WTC11 (cell line): Measurements from ENCODE around the gene B3GNT9. TPM values are rescaled to one million over a fixed set of nuclear protein-coding genes. Genes with fewer than 3 reads are reported as not detected.

ENCODE experiments used
- ATAC-seq: fragments of 200-7000 bp; cut with Tn5 transposase; 2 replicates; pipeline ENCODE4 v1.10.0; 2021; ENCODE audit warnings: mild to moderate bottlenecking, moderate library complexity
- CTCF ChIA-PET: fragments of 300-600 bp; sonication (Branson Sonifier 250); formaldehyde crosslinking; loops from one replicate; lab custom pipeline; 2021; ENCODE audit warnings: antibody characterized with exemption; lab: Charles Lee
- POLR2A ChIA-PET: fragments of 350-600 bp; sonication (Branson Sonifier 250); formaldehyde crosslinking; loops from one replicate; lab custom pipeline; 2021; ENCODE audit warnings: antibody characterized with exemption; lab: Charles Lee
- DNase-seq: peaks from one replicate; pipeline ENCODE4 v3.0.0; 2021; ENCODE audit warnings: low spot score
- H3K27ac Mint-ChIP-seq: 2 replicates; pipeline ENCODE4 v1.8.0; 2021; ENCODE audit warnings: mixed read lengths
- H3K27me3 Mint-ChIP-seq: 2 replicates; pipeline ENCODE4 v1.8.0; 2021; ENCODE audit warnings: low read depth, mild to moderate bottlenecking, moderate library complexity, mixed read lengths
- H3K36me3 Mint-ChIP-seq: 2 replicates; pipeline ENCODE4 v1.8.0; 2021; ENCODE audit warnings: mixed read lengths
- H3K4me1 Mint-ChIP-seq: 2 replicates; pipeline ENCODE4 v1.8.0; 2022; ENCODE audit warnings: mixed read lengths
- H3K4me3 Mint-ChIP-seq: 2 replicates; pipeline ENCODE4 v1.8.0; 2021; ENCODE audit warnings: mild to moderate bottlenecking, moderate library complexity, mixed read lengths
- H3K9me3 Mint-ChIP-seq: 2 replicates; pipeline ENCODE4 v1.8.0; 2021; ENCODE audit warnings: mixed read lengths
- CREB1 ChIP-seq: sonication (generic); formaldehyde crosslinking; IDR thresholded peaks from 2 replicates; pipeline ENCODE4 v1.8.0; 2023; ENCODE audit warnings: mild to moderate bottlenecking, missing genetic modification reagents
- CREM ChIP-seq: sonication (generic); formaldehyde crosslinking; IDR thresholded peaks from 2 replicates; pipeline ENCODE4 v1.8.1; 2022; ENCODE audit warnings: mild to moderate bottlenecking, missing genetic modification reagents, moderate library complexity
- EMX1 ChIP-seq: fragments of 250-450 bp; sonication (Bioruptor Pico); IDR thresholded peaks from 2 replicates; pipeline ENCODE4 v1.8.0; 2021; ENCODE audit warnings: mild to moderate bottlenecking
- FOXK1 ChIP-seq: sonication (generic); formaldehyde crosslinking; IDR thresholded peaks from 2 replicates; pipeline ENCODE4 v1.8.0; 2022; ENCODE audit warnings: mild to moderate bottlenecking, moderate library complexity, missing genetic modification reagents
- IRF2 ChIP-seq: sonication (generic); formaldehyde crosslinking; IDR thresholded peaks from 2 replicates; pipeline ENCODE4 v1.8.0; 2022; ENCODE audit warnings: low read depth, missing genetic modification reagents, borderline replicate concordance
- NFYB ChIP-seq: sonication (generic); formaldehyde crosslinking; conservative IDR thresholded peaks from 2 replicates; pipeline ENCODE4 v1.8.0; 2022; ENCODE audit warnings: low read depth, missing genetic modification reagents
- SOX15 ChIP-seq: fragments of 250-450 bp; sonication (Bioruptor Pico); IDR thresholded peaks from 2 replicates; pipeline ENCODE4 v1.9.0; 2021; ENCODE audit warnings: mild to moderate bottlenecking
- ZNF219 ChIP-seq: sonication (generic); formaldehyde crosslinking; IDR thresholded peaks from 2 replicates; pipeline ENCODE4 v1.8.0; 2023; ENCODE audit warnings: missing genetic modification reagents, mild to moderate bottlenecking, borderline replicate concordance
- ZNF396 ChIP-seq: fragments of 250-450 bp; sonication (Bioruptor Pico); IDR thresholded peaks from 2 replicates; pipeline ENCODE4 v1.8.0; 2021; ENCODE audit warnings: mild to moderate bottlenecking, moderate library complexity, borderline replicate concordance
- ZNF671 ChIP-seq: fragments of 250-450 bp; sonication (Bioruptor Pico); IDR thresholded peaks from 2 replicates; pipeline ENCODE4 v1.8.0; 2021; ENCODE audit warnings: mild to moderate bottlenecking
- total RNA-seq: library from RNA; stranded (reverse); gene quantifications from 3 replicates; pipeline ENCODE4 v1.2.3, GENCODE V29; 2021
- TF ChIP-seq, protein P1 (sequence below): sonication (generic); formaldehyde crosslinking; IDR thresholded peaks from 2 replicates; pipeline ENCODE4 v1.8.1; 2023; ENCODE audit warnings: mild to moderate bottlenecking, missing genetic modification reagents
- TF ChIP-seq, protein P2 (sequence below): fragments of 250-450 bp; sonication (Bioruptor Pico); IDR thresholded peaks from 2 replicates; pipeline ENCODE4 v1.9.0; 2021; ENCODE audit warnings: mild to moderate bottlenecking
- TF ChIP-seq, protein P3 (sequence below): sonication (generic); formaldehyde crosslinking; IDR thresholded peaks from 2 replicates; pipeline ENCODE4 v1.8.0; 2022; ENCODE audit warnings: mild to moderate bottlenecking, missing genetic modification reagents
- TF ChIP-seq, protein P4 (sequence below): sonication (generic); formaldehyde crosslinking; IDR thresholded peaks from 2 replicates; pipeline ENCODE4 v1.8.1; 2023; ENCODE audit warnings: mild to moderate bottlenecking, missing genetic modification reagents
- TF ChIP-seq, protein P5 (sequence below): sonication (generic); formaldehyde crosslinking; IDR thresholded peaks from 2 replicates; pipeline ENCODE4 v1.8.0; 2022; ENCODE audit warnings: mild to moderate bottlenecking, missing genetic modification reagents
- TF ChIP-seq, protein P6 (sequence below): sonication (generic); formaldehyde crosslinking; IDR thresholded peaks from 2 replicates; pipeline ENCODE4 v1.8.1; 2022; ENCODE audit warnings: mild to moderate bottlenecking, missing genetic modification reagents, moderate library complexity, borderline replicate concordance
- TF ChIP-seq, protein P7 (sequence below): sonication (generic); formaldehyde crosslinking; IDR thresholded peaks from 2 replicates; pipeline ENCODE4 v1.8.1; 2023; ENCODE audit warnings: mild to moderate bottlenecking, moderate library complexity, missing genetic modification reagents
- TF ChIP-seq, protein P8 (sequence below): sonication (generic); formaldehyde crosslinking; IDR thresholded peaks from 2 replicates; pipeline ENCODE4 v1.8.1; 2022; ENCODE audit warnings: low read depth, missing genetic modification reagents, borderline replicate concordance
- TF ChIP-seq, protein P9 (sequence below): fragments of 250-450 bp; sonication (Bioruptor Pico); conservative IDR thresholded peaks from 2 replicates; pipeline ENCODE4 v1.9.0; 2021; ENCODE audit warnings: mild to moderate bottlenecking

B3GNT9 gene
- total RNA-seq, 1 experiment from 2014 or later, result 6.4 TPM

DNA sequence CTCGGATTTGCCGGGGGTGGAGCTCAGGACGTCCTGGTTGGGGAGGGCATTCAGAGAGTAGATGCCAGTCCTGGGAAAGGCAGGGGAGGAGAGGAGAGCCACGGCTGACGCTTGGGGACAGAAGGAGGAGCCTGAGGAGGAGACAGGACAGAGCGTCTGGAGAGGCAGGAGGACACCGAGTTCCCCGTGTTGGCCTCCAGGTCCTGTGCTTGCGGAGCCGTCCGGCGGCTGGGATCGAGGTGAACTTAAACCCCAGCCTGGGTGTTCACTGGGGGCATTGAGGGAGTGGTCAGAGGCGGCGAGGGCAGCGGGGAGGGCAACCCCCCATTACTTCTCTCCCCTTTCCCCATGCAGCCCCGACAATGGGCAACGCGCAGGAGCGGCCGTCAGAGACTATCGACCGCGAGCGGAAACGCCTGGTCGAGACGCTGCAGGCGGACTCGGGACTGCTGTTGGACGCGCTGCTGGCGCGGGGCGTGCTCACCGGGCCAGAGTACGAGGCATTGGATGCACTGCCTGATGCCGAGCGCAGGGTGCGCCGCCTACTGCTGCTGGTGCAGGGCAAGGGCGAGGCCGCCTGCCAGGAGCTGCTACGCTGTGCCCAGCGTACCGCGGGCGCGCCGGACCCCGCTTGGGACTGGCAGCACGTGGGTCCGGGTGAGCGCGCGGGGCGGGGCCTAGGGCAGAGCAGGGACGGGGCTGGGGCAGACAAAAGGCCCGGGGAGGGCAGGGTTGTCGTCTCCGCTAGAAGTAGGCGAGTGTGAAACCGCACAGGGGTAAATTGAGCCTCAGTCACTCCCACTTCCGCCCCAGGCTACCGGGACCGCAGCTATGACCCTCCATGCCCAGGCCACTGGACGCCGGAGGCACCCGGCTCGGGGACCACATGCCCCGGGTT, 23.3 kb upstream of the B3GNT9 start:
- no peaks in the 10 kb centered on the region for H3K9me3 Mint-ChIP-seq
- H3K27me3 Mint-ChIP-seq, result peaks cover 89% of the 10 kb centered on the region
- H3K27ac Mint-ChIP-seq, result no peak overlapping the region; the same call in 1 of the 2 replicates
- TF ChIP-seq, protein P1, sequence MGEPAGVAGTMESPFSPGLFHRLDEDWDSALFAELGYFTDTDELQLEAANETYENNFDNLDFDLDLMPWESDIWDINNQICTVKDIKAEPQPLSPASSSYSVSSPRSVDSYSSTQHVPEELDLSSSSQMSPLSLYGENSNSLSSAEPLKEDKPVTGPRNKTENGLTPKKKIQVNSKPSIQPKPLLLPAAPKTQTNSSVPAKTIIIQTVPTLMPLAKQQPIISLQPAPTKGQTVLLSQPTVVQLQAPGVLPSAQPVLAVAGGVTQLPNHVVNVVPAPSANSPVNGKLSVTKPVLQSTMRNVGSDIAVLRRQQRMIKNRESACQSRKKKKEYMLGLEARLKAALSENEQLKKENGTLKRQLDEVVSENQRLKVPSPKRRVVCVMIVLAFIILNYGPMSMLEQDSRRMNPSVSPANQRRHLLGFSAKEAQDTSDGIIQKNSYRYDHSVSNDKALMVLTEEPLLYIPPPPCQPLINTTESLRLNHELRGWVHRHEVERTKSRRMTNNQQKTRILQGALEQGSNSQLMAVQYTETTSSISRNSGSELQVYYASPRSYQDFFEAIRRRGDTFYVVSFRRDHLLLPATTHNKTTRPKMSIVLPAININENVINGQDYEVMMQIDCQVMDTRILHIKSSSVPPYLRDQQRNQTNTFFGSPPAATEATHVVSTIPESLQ (CRISPR knock-in tag), result no peak
- TF ChIP-seq SOX15 (no peak), CREM (CRISPR knock-in tag) (peak; percentile 64; the same call in 1 of the 2 replicates), ZNF671 (CRISPR knock-in tag) (no peak), IRF2 (0 out of 2 replicates have a peak, but pooled peaks have one; percentile 37), ZNF396 (no peak), ZNF219 (no peak), NFYB (CRISPR knock-in tag) (peak; percentile 21; the same call in 1 of the 2 replicates), EMX1 (CRISPR knock-in tag) (no peak), CREB1 (peak; percentile 36; the same call in 1 of the 2 replicates), FOXK1 (CRISPR knock-in tag) (0 out of 2 replicates have a peak, but pooled peaks have one; percentile 28)
- TF ChIP-seq, protein P2, sequence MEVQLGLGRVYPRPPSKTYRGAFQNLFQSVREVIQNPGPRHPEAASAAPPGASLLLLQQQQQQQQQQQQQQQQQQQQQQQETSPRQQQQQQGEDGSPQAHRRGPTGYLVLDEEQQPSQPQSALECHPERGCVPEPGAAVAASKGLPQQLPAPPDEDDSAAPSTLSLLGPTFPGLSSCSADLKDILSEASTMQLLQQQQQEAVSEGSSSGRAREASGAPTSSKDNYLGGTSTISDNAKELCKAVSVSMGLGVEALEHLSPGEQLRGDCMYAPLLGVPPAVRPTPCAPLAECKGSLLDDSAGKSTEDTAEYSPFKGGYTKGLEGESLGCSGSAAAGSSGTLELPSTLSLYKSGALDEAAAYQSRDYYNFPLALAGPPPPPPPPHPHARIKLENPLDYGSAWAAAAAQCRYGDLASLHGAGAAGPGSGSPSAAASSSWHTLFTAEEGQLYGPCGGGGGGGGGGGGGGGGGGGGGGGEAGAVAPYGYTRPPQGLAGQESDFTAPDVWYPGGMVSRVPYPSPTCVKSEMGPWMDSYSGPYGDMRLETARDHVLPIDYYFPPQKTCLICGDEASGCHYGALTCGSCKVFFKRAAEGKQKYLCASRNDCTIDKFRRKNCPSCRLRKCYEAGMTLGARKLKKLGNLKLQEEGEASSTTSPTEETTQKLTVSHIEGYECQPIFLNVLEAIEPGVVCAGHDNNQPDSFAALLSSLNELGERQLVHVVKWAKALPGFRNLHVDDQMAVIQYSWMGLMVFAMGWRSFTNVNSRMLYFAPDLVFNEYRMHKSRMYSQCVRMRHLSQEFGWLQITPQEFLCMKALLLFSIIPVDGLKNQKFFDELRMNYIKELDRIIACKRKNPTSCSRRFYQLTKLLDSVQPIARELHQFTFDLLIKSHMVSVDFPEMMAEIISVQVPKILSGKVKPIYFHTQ (CRISPR knock-in tag), result no peak
- TF ChIP-seq, protein P3, sequence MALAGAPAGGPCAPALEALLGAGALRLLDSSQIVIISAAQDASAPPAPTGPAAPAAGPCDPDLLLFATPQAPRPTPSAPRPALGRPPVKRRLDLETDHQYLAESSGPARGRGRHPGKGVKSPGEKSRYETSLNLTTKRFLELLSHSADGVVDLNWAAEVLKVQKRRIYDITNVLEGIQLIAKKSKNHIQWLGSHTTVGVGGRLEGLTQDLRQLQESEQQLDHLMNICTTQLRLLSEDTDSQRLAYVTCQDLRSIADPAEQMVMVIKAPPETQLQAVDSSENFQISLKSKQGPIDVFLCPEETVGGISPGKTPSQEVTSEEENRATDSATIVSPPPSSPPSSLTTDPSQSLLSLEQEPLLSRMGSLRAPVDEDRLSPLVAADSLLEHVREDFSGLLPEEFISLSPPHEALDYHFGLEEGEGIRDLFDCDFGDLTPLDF (CRISPR knock-in tag), result no peak
- TF ChIP-seq, protein P4, sequence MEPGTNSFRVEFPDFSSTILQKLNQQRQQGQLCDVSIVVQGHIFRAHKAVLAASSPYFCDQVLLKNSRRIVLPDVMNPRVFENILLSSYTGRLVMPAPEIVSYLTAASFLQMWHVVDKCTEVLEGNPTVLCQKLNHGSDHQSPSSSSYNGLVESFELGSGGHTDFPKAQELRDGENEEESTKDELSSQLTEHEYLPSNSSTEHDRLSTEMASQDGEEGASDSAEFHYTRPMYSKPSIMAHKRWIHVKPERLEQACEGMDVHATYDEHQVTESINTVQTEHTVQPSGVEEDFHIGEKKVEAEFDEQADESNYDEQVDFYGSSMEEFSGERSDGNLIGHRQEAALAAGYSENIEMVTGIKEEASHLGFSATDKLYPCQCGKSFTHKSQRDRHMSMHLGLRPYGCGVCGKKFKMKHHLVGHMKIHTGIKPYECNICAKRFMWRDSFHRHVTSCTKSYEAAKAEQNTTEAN (CRISPR knock-in tag), result peak; percentile 82
- TF ChIP-seq, protein P5, sequence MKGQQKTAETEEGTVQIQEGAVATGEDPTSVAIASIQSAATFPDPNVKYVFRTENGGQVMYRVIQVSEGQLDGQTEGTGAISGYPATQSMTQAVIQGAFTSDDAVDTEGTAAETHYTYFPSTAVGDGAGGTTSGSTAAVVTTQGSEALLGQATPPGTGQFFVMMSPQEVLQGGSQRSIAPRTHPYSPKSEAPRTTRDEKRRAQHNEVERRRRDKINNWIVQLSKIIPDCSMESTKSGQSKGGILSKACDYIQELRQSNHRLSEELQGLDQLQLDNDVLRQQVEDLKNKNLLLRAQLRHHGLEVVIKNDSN (CRISPR knock-in tag), result peak; percentile 80
- TF ChIP-seq, protein P6, sequence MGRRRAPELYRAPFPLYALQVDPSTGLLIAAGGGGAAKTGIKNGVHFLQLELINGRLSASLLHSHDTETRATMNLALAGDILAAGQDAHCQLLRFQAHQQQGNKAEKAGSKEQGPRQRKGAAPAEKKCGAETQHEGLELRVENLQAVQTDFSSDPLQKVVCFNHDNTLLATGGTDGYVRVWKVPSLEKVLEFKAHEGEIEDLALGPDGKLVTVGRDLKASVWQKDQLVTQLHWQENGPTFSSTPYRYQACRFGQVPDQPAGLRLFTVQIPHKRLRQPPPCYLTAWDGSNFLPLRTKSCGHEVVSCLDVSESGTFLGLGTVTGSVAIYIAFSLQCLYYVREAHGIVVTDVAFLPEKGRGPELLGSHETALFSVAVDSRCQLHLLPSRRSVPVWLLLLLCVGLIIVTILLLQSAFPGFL, result 0 out of 2 replicates have a peak, but pooled peaks have one; percentile 27
- TF ChIP-seq, protein P7, sequence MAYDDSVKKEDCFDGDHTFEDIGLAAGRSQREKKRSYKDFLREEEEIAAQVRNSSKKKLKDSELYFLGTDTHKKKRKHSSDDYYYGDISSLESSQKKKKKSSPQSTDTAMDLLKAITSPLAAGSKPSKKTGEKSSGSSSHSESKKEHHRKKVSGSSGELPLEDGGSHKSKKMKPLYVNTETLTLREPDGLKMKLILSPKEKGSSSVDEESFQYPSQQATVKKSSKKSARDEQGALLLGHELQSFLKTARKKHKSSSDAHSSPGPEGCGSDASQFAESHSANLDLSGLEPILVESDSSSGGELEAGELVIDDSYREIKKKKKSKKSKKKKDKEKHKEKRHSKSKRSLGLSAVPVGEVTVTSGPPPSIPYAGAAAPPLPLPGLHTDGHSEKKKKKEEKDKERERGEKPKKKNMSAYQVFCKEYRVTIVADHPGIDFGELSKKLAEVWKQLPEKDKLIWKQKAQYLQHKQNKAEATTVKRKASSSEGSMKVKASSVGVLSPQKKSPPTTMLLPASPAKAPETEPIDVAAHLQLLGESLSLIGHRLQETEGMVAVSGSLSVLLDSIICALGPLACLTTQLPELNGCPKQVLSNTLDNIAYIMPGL (CRISPR knock-in tag), result peak; percentile 86
- TF ChIP-seq, protein P8, sequence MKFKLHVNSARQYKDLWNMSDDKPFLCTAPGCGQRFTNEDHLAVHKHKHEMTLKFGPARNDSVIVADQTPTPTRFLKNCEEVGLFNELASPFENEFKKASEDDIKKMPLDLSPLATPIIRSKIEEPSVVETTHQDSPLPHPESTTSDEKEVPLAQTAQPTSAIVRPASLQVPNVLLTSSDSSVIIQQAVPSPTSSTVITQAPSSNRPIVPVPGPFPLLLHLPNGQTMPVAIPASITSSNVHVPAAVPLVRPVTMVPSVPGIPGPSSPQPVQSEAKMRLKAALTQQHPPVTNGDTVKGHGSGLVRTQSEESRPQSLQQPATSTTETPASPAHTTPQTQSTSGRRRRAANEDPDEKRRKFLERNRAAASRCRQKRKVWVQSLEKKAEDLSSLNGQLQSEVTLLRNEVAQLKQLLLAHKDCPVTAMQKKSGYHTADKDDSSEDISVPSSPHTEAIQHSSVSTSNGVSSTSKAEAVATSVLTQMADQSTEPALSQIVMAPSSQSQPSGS (CRISPR knock-in tag), result no peak
- TF ChIP-seq, protein P9, sequence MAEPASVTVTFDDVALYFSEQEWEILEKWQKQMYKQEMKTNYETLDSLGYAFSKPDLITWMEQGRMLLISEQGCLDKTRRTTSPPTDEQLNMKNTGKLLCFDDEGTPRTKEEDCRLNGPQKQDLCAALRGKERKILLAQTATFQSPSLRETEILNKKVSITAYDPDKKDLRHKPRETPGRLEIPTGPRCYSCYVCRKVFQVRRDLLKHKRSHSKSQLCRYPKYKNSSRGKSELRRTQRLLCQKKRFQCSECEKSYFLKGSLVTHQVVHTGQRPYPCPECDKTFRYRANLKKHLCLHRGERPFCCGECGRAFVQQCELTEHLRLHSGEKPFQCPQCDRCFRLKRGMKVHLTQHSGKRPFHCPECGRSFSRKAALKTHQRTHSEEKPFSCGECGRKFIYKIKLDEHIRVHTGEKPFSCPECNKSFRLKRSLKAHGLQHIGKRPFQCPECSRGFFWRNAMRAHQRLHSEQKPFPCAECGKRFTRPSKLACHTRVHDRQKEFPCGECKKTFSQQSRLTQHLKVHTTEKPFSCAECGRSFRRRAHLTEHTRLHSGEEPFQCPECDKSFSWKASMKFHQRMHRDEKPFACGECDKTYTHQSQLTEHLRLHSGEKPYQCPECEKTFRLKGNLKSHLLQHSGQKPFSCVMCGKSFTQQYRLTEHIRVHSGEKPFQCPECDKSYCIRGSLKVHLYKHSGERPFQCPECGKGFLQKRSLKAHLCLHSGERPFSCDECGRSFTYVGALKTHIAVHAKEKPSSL (CRISPR knock-in tag), result no peak

More for the DNA sequence above, 23.3 kb upstream of the B3GNT9 start:
- DNase-seq (peak; percentile 76), ATAC-seq (peak; percentile 19)
- Mint-ChIP-seq H3K4me3 (peak overlapping the region; percentile 84), H3K36me3 (peaks cover 3% of the 10 kb centered on the region; the same call in 1 of the 2 replicates), H3K4me1 (peaks cover 36% of the 10 kb centered on the region)
- CTCF ChIA-PET, result interaction anchor here (0.6 to 15.6 kb wide), 10 partner anchors 9 to 156 kb away, joined by 3 to 386 read pairs (median 4); partner anchors contain the start of genes B3GNT9, ELMO3, FBXL8 and FHOD1
- POLR2A ChIA-PET, result interaction anchor here (1.1 to 1.4 kb wide), 3 partner anchors 11 to 53 kb away, joined by 3 to 5 read pairs (median 3); partner anchors contain the start of genes FBXL8, TMEM208 and TRADD
